ENCODE results near the gene TMEM176A. TPM values are rescaled to one million over a fixed set of nuclear protein-coding genes. Genes with fewer than 3 reads are reported as not detected.

Gene TMEM176A
- total RNA-seq, 3 donors from 2014 or later: 28.3 to 66.5 (median 42.6) TPM

DNA sequence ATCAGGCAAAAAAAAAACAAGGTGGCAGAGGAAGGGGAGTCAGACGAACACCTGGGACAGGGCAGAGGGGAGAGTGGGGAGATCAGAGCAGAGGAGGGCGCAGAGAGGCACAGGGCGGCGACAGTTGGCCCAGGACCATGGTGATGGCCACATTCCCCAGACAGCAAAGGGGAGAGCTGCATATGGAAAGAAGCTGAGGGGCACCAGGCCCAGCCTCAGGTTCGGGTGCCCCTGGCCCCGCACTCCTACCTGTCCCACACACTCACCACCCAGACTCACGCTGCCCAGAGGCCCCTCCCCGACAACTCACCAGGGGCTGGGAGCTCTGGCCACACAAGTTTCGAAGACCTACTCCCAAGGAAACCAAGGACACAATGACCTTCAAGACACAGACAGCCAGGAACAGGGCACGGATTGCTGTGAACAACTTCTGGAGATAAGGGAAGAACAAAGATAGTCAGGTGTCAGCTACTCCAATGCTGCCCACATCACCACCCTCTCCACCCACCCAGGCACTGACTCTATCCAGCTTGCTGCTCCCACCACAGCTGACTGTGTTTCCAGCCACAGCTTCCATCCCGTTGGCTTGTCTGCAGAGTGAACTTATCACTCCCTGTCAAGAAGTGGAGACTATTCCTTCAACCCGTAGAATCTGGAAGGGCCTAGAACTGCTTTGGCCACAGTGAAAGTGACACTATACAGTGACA lies 8.7 kb upstream of the TMEM176A start:
- Histone ChIP-seq H3K27ac (peak overlapping the region in 1 of 2 donors; percentile 19), H3K27me3 (no peaks in the 10 kb centered on the region), H3K36me3 (no peaks in the 10 kb centered on the region), H3K4me1 (no peaks in the 10 kb centered on the region), H3K4me3 (no peak overlapping the region), H3K9me3 (no peaks in the 10 kb centered on the region)
- DNase-seq (ENCODE audit: low spot score in 2 of 2): no peak
- TF ChIP-seq POLR2AphosphoS5 (IDR thresholded peaks at IDR 0.05): no peak
- no peak for TF ChIP-seq POLR2A (IDR thresholded peaks at IDR 0.05)
- TF ChIP-seq, protein P1, sequence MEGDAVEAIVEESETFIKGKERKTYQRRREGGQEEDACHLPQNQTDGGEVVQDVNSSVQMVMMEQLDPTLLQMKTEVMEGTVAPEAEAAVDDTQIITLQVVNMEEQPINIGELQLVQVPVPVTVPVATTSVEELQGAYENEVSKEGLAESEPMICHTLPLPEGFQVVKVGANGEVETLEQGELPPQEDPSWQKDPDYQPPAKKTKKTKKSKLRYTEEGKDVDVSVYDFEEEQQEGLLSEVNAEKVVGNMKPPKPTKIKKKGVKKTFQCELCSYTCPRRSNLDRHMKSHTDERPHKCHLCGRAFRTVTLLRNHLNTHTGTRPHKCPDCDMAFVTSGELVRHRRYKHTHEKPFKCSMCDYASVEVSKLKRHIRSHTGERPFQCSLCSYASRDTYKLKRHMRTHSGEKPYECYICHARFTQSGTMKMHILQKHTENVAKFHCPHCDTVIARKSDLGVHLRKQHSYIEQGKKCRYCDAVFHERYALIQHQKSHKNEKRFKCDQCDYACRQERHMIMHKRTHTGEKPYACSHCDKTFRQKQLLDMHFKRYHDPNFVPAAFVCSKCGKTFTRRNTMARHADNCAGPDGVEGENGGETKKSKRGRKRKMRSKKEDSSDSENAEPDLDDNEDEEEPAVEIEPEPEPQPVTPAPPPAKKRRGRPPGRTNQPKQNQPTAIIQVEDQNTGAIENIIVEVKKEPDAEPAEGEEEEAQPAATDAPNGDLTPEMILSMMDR (IDR thresholded peaks at IDR 0.05): no peak
- intact Hi-C loops (cut with DNase I; ENCODE audit: low total_unique reads): loop anchor here (10.0 kb wide), 1 partner anchor 383 kb away; no protein-coding TSS in a partner anchor

DNA sequence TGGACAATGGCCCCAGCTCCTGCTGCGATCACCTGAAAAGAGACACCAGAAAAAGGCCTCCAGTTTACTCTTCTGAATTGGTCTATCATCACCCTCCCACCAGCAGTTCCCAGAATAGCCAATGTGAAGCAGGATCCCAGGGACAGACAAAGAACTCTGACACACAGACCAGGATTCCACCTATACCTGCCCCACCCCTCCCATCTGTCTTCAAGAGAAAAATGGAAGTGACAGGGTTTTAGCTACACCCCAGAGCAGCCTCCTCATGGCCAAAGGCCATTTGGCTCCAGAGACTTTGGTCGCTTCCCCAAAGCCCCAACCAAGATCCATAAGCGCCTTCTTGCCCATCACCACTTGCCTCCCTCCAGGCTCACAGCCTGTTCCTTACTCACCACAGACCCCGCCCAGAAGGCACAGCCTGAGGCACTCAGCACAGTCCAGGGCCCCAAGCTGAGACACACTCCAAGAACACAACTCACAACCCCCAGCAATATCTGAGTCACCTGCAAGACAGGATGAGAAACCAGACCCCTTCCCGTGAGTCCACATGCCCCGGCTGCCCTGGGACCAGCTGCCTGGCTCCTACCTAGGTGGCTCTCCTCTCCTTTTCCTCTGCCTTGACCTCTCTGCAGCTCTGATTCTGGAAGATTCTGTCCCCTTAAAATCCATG lies 6.9 kb upstream of the TMEM176A start:
- Histone ChIP-seq H3K4me1 (no peaks in the 10 kb centered on the region), H3K27me3 (no peaks in the 10 kb centered on the region), H3K27ac (no peak overlapping the region), H3K36me3 (no peaks in the 10 kb centered on the region), H3K4me3 (no peak overlapping the region), H3K9me3 (no peaks in the 10 kb centered on the region)
- intact Hi-C loops (cut with DNase I; ENCODE audit: low total_unique reads): loop anchor here (10.0 kb wide), 1 partner anchor 381 kb away; no protein-coding TSS in a partner anchor
- DNase-seq (ENCODE audit: low spot score in 2 of 2): no peak
- TF ChIP-seq POLR2AphosphoS5 (IDR thresholded peaks at IDR 0.05): no peak
- TF ChIP-seq, protein P1 (IDR thresholded peaks at IDR 0.05): no peak
- no peak for TF ChIP-seq POLR2A (IDR thresholded peaks at IDR 0.05)

DNA sequence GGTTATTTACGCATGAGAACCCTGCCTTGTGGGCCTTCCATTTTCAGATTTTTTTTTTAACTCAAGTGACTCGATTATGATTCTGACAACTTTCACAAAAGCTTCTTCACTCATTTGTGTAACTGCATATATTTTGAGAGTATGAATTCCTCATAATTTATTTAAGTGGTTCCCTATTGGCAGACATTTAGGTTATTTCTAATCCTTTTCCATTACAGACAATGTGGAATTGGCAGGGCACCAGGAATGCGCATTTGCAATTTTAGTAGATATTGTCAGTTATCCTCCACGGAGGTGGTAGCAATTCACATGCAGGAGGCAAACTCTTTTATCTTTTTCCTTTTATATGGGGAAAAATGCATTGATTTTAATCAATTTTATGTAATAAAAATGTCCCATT lies 2.9 kb upstream of the TMEM176A start:
- Histone ChIP-seq H3K9me3 (no peaks in the 10 kb centered on the region), H3K27me3 (peaks cover 2 to 21% of the 10 kb centered on the region in 2 donors), H3K4me3 (no peak overlapping the region), H3K4me1 (no peaks in the 10 kb centered on the region), H3K27ac (no peak overlapping the region), H3K36me3 (no peaks in the 10 kb centered on the region)
- intact Hi-C loops (cut with DNase I; ENCODE audit: low total_unique reads): loop anchor here (10.0 kb wide), 1 partner anchor 377 kb away; no protein-coding TSS in a partner anchor
- DNase-seq (ENCODE audit: low spot score in 2 of 2): no peak
- TF ChIP-seq POLR2A (IDR thresholded peaks at IDR 0.05): no peak
- TF ChIP-seq, protein P1 (IDR thresholded peaks at IDR 0.05): no peak
- TF ChIP-seq POLR2AphosphoS5 (IDR thresholded peaks at IDR 0.05): no peak

DNA sequence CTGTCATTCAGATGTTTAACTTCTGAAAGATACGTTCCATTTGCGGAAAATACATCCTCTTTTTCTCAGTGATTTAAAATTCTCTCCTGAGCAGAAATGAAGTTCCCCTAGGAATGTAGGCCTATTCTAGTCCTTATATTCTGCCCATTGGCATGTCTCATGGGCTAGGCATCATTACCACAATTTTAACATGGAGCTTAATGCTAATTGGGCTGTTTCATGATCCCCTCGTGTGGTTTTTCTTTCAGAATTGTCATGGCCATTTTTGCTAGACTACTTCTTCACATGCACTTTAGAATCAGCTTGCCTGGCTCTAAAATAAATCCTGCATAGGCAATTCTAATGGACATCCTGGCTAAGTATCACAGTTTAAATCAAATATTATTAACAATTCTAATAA lies 1.4 kb upstream of the TMEM176A start:
- no peak for DNase-seq (ENCODE audit: low spot score in 2 of 2)
- TF ChIP-seq, protein P1 (IDR thresholded peaks at IDR 0.05): no peak
- no peak for TF ChIP-seq POLR2AphosphoS5 (IDR thresholded peaks at IDR 0.05)
- TF ChIP-seq POLR2A (IDR thresholded peaks at IDR 0.05): no peak
- intact Hi-C loops (cut with DNase I; ENCODE audit: low total_unique reads): loop anchor here (10.0 kb wide), 1 partner anchor 376 kb away; no protein-coding TSS in a partner anchor
- Histone ChIP-seq H3K4me3 (peak overlapping the region; percentile 61 to 83 (median 65)), H3K36me3 (no peaks in the 10 kb centered on the region), H3K27ac (peak overlapping the region; percentile 64 to 87), H3K9me3 (no peaks in the 10 kb centered on the region), H3K27me3 (peaks cover 2 to 21% of the 10 kb centered on the region in 2 donors), H3K4me1 (no peaks in the 10 kb centered on the region)

Data from breast epithelium (tissue), 4 donors.